ENCODE data around the gene ACACB.
"Not testable (repeated sequence)": the region's sequence is repeated elsewhere in the genome, so short reads cannot be mapped to it uniquely, and the experiment has no call there.

Gene ACACB

DNA sequence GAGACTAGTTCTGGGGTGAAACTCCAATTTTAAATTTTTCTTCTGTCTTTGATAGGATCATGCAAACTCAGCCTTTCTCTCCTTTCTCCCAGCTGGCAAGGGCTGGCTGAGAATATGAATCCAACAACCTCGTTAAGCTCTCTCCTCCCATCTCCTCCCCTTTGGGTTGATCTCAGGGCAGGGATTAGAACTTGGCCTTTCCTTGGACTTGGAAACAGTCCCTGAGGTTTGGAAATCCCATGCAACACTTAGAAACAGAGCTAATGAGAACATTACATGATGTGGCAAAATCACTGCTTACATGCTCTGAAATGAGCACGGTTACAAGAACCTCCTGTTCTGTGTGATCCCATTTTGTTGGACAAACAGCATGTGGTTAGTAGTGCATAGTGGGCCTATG, 31.6 kb downstream of the ACACB start:
- DNase-seq, result no peak

GRCh38 chr12:109150124-109150640, 33.8 kb downstream of the ACACB start:
- no peak for DNase-seq

- no peak for DNase-seq
Observed at GRCh38 chr12:109151457-109151856, 35.1 kb downstream of the ACACB start.

- DNase-seq, result no peak
Observed at GRCh38 chr12:109153821-109154441, 37.5 kb downstream of the ACACB start.

GRCh38 chr12:109154451-109155438, 38.4 kb downstream of the ACACB start:
- peak; percentile 85 for DNase-seq

GRCh38 chr12:109156036-109156435, 39.6 kb downstream of the ACACB start:
- DNase-seq, result no peak

DNA sequence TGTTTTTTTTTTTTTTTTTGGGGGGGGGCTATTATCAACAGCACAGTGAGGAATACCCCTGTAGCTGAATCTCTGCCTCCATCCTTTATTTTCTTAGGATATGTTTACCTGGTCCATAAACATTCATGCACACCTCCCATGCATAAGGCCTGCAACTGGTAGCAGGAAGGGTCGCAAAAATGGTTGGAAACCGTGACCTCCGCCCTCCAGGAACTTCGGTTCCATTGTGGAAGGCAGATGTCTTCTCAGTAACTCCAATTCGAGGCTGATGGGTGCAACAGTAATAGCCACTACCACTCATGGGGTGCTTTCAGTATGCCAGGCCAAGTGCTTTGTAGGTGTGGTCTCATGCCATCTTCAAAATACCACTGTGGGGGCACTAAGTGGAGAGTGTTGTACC, 40.2 kb downstream of the ACACB start:
- DNase-seq, result no peak

DNA sequence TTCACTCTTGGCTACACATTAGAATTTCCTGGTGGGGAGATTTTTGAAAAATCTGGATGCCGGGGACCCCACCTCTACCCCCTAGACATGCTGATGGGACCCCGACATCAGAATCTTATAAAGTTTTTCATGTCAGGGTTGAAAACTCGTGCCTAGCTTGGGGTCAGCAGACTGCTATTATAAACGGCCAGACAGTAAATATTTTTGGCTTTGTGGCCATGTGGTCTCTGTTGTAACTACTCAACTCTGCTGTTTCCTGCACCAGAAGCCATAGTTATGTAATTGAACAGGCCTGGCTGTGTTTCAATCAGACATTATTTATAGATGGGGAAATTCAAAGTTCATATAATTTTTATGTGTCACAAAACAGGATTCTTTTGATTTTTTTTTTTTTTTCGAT, 41.6 kb downstream of the ACACB start:
- DNase-seq, result no peak

DNA sequence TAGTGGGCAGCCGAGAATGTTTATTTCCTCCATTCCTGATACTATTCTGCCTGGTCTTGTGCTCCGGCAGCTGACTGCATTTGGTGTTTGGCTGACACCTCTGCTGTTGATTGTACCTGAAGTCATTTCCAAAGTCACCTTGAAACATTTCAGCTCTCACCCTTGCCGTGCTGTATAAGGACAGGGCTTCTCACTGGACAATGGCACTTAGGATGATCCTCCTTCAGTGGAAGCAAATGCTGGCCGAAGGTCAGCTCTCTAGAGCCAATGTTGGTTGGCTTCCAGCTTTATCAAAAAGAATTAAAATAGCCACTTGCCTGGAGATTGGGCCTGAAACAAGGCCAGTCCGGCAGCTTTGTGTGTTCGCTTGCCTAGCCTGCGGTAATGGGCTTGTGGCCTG, 44.0 kb downstream of the ACACB start:
- DNase-seq, result no peak

DNA sequence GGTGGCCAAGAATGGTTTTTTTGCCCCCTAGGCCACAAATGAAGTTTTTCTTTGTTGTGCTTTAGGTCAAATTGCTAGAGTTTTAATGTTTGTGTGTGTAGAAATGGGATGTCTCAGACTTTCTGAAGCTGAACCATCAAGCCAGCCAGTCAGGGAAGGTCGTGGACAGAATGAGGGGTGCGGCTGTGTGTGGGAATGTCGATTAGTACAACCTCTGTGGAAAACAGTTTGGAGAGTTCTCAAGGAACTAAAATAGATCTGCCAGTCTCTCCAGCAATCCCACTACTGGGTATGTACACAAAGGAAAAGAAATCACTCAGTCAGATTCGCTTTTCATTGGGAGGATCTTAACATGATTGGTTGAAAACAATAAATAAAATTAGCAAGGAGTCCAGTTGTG, 44.5 kb downstream of the ACACB start:
- DNase-seq, result no peak

GRCh38 chr12:109162551-109162950, 46.2 kb downstream of the ACACB start:
- no peak for DNase-seq

GRCh38 chr12:109163167-109163566, 46.8 kb downstream of the ACACB start:
- no peak for DNase-seq

DNA sequence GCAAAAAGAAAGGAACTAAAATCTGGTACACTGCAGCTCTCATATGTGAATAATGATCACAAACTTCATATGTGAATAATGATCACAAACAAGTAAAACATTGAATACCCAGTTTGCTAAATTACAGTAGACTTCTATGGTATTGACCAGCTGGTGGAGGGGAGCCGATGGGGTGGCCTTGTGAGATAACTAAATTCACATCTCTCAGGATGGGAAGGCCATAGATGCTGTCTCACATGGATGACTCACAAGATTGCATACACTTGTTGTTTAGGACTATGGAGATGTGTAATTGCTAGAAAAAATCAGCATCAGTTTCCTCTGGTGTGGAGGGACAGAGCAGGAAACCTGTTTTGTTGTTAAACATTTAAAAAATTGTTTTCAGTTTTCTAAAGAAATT, 49.2 kb downstream of the ACACB start:
- DNase-seq, result no peak

- no peak for DNase-seq
Observed at GRCh38 chr12:109166371-109166770, 50.0 kb downstream of the ACACB start.

DNA sequence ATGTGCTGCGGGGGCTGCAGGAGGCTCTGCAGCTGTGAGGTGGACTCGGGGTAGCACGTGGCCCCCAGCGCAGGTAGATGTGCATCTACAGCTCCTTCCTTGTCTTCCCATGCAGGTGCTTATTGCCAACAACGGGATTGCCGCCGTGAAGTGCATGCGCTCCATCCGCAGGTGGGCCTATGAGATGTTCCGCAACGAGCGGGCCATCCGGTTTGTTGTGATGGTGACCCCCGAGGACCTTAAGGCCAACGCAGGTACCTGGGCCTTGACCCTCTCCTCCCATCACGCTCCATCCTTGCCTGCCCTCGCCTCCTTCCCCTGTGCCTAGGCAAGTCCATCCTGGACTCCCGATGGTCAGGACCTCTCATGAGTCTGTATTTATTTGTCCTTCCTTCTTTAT, 51.4 kb downstream of the ACACB start:
- DNase-seq, result no peak

DNA sequence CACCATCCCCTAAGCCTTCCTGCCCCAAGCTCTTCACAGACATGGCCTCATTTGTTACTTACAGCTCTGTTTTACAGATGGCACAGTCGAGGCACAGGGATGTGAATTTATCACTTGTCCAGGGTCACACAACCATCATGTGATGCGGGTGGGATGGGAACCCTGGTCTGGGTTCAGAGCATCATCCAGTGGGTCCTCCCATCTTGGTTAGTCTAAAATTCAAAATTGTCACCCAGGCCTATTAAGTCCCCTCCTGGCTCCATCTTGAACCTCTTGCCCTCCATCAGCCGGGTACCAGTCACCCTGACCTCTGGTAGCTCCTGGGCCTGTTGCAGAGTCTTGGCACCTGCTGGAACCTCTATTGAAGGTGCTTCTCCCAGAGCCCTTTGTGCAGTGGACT, 52.9 kb downstream of the ACACB start:
- no peak for DNase-seq

GRCh38 chr12:109169686-109170085, 53.3 kb downstream of the ACACB start:
- DNase-seq, result no peak

DNA sequence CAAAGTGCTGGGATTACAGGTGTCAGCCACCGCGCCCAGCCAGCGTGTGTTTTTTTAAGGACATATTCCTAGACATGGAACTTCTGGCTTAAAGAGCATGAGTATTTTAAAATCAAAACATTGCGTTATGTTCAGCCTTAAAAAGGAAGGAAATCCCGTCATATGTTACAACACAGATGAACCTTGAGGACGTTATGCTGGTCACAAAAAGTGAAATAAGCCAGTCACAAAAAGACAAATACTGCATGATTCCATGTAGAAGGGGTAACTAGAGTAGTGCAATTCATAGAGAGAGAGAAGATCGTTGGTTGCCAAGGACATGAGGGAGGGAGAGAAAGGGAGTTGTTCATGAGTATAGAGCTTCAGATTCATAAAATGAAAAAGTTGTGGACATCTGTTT, 53.9 kb downstream of the ACACB start:
- no peak for DNase-seq

- not testable (repeated sequence) for DNase-seq
Observed at GRCh38 chr12:109172787-109173186, 56.4 kb downstream of the ACACB start.

- DNase-seq, result no peak
Observed at GRCh38 chr12:109173443-109174240, 57.3 kb downstream of the ACACB start.

- no peak for DNase-seq
Observed at GRCh38 chr12:109174468-109174867, 58.1 kb downstream of the ACACB start.

- DNase-seq, result no peak
Observed at GRCh38 chr12:109178532-109178931, 62.1 kb downstream of the ACACB start.

GRCh38 chr12:109179927-109180326, 63.5 kb downstream of the ACACB start:
- DNase-seq, result no peak
